NCI-H187 treated with DMSO at 0.1 percent for 48 hours (cell line): ENCODE measurements around the gene ELOA.
"Not testable (repeated sequence)": the region's sequence is repeated elsewhere in the genome, so short reads cannot be mapped to it uniquely, and the experiment has no call there.

Source experiments
- DNase-seq: peaks from one replicate; lab custom pipeline; 2025; lab: John Stamatoyannopoulos, UW

ELOA gene

GRCh38 chr1:23733281-23733680 lies 10.0 kb upstream of the ELOA start:
- not testable (repeated sequence) for DNase-seq

GRCh38 chr1:23736437-23737134 lies 6.7 kb upstream of the ELOA start:
- no peak for DNase-seq

GRCh38 chr1:23741609-23742008 lies 1.7 kb upstream of the ELOA start:
- no peak for DNase-seq

- no peak for DNase-seq
Observed at GRCh38 chr1:23742670-23743286, 493 bp upstream of the ELOA start.

- DNase-seq = no peak
Observed at GRCh38 chr1:23745515-23745914, 2.2 kb downstream of the ELOA start.

GRCh38 chr1:23748016-23748415 lies 4.7 kb downstream of the ELOA start:
- no peak for DNase-seq

- DNase-seq = no peak
Observed at GRCh38 chr1:23751050-23751814, 8.0 kb downstream of the ELOA start.

GRCh38 chr1:23751815-23752200 lies 8.5 kb downstream of the ELOA start:
- DNase-seq = no peak

- no peak for DNase-seq
Observed at GRCh38 chr1:23752909-23753308, 9.6 kb downstream of the ELOA start.

GRCh38 chr1:23756676-23757075 lies 13.4 kb downstream of the ELOA start:
- no peak for DNase-seq

- no peak for DNase-seq
Observed at GRCh38 chr1:23757812-23758211, 14.5 kb downstream of the ELOA start.

- DNase-seq = no peak
Observed at GRCh38 chr1:23759277-23759676, 16.0 kb downstream of the ELOA start.

GRCh38 chr1:23763041-23763577 lies 19.8 kb downstream of the ELOA start:
- DNase-seq = no peak

- no peak for DNase-seq
Observed at GRCh38 chr1:23768733-23769132, 25.5 kb downstream of the ELOA start.

GRCh38 chr1:23772049-23772853 lies 29.0 kb downstream of the ELOA start:
- DNase-seq = peak; percentile 27

GRCh38 chr1:23772854-23773242 lies 29.6 kb downstream of the ELOA start:
- DNase-seq = no peak

GRCh38 chr1:23774174-23774880 lies 31.1 kb downstream of the ELOA start:
- no peak for DNase-seq

- DNase-seq = no peak
Observed at GRCh38 chr1:23776217-23776616, 32.9 kb downstream of the ELOA start.

GRCh38 chr1:23777979-23778814 lies 34.9 kb downstream of the ELOA start, which contains the start of gene PITHD1:
Gene PITHD1 (plus strand): TSS chr1:23778418. CDS start chr1:23778516, 98 bp downstream.
- peak; percentile 13 for DNase-seq

GRCh38 chr1:23779826-23780371 lies 36.6 kb downstream of the ELOA start:
- no peak for DNase-seq
